Hepatocyte (in vitro differentiated cells): Measurements from ENCODE around the gene TIGD2. TPM values are rescaled to one million over a fixed set of nuclear protein-coding genes. Genes with fewer than 3 reads are reported as not detected.

Experiments
- DNase-seq: peaks from one replicate; pipeline ENCODE4 v3.0.0-alpha.2; 2016; ENCODE audit warnings: low spot score
- H2AFZ ChIP-seq: fragments of 200-600 bp; sonication (generic); 2 replicates; pipeline ENCODE4 v1.6.0; 2016; ENCODE audit warnings: antibody characterized with exemption, mild to moderate bottlenecking
- H3K27ac ChIP-seq: fragments of 200-600 bp; sonication (generic); 2 replicates; pipeline ENCODE4 v1.5.1; 2016; ENCODE audit warnings: mild to moderate bottlenecking
- H3K27me3 ChIP-seq: fragments of 200-600 bp; sonication (generic); 2 replicates; pipeline ENCODE4 v1.6.1; 2016
- H3K36me3 ChIP-seq: fragments of 200-600 bp; sonication (generic); replicated peaks from 2 replicates; pipeline ENCODE4 v1.5.1; 2016; ENCODE audit warnings: low read depth; ENCODE audit not compliant: insufficient read depth
- H3K4me1 ChIP-seq: fragments of 200-600 bp; sonication (generic); 2 replicates; pipeline ENCODE4 v1.5.1; 2016; ENCODE audit warnings: mild to moderate bottlenecking, moderate library complexity; ENCODE audit not compliant: insufficient read depth
- H3K4me2 ChIP-seq: fragments of 200-600 bp; sonication (generic); 2 replicates; pipeline ENCODE4 v1.6.0; 2016
- H3K4me3 ChIP-seq: fragments of 200-600 bp; sonication (generic); 2 replicates; pipeline ENCODE4 v1.5.1; 2016; ENCODE audit warnings: mild to moderate bottlenecking
- H3K79me2 ChIP-seq: fragments of 200-600 bp; sonication (generic); 2 replicates; pipeline ENCODE4 v1.6.0; 2017; ENCODE audit warnings: mild to moderate bottlenecking
- H3K9me2 ChIP-seq: fragments of 200-600 bp; sonication (generic); replicated peaks from 2 replicates; pipeline ENCODE4 v1.6.0; 2017; ENCODE audit warnings: mild to moderate bottlenecking; ENCODE audit not compliant: insufficient read depth
- H3K9me3 ChIP-seq: fragments of 200-600 bp; sonication (generic); 2 replicates; pipeline ENCODE4 v1.5.1; 2016; ENCODE audit warnings: low read depth, mild to moderate bottlenecking
- H4K20me1 ChIP-seq: fragments of 200-600 bp; sonication (generic); 2 replicates; pipeline ENCODE4 v1.6.0; 2016; ENCODE audit warnings: mild to moderate bottlenecking; ENCODE audit not compliant: insufficient read depth, poor library complexity, severe bottlenecking
- EZH2 ChIP-seq: fragments of 200-600 bp; sonication (generic); IDR thresholded peaks from 2 replicates; pipeline ENCODE4 v1.6.1; 2016; ENCODE audit warnings: antibody characterized with exemption, mild to moderate bottlenecking, borderline replicate concordance
- EZH2phosphoT487 ChIP-seq: fragments of 200-600 bp; sonication (generic); IDR thresholded peaks from one replicate; pipeline ENCODE4 v1.6.1; 2018; ENCODE audit warnings: antibody characterized with exemption, mild to moderate bottlenecking, low read depth, moderate library complexity; ENCODE audit not compliant: unreplicated experiment, severe bottlenecking
- WGBS: methylation state at CpG from one replicate; pipeline ENCODE4 v1.1.6; 2016; ENCODE audit warnings: low lambda C conversion rate; ENCODE audit errors: missing lambda C conversion rate; 5-methylcytosine and 5-hydroxymethylcytosine counted together
- polyA plus RNA-seq: library from polyadenylated mRNA; unstranded; fragments of >200 nt; fragmentation: Nextera tagmentation; extraction: Ambion mirVana; gene quantifications from 2 replicates; pipeline ENCODE4 v1.2.1, GENCODE V29; 2016
- total RNA-seq: library from RNA; depleted of rRNA; stranded (reverse); fragments of >200 nt; gene quantifications from 2 replicates; pipeline ENCODE4 v1.2.3, GENCODE V29; 2014
- TF ChIP-seq, protein P1 (sequence below): fragments of 200-600 bp; sonication (generic); IDR thresholded peaks from 2 replicates; pipeline ENCODE4 v1.5.1; 2016; ENCODE audit warnings: antibody characterized with exemption, mild to moderate bottlenecking; ENCODE audit not compliant: poor library complexity

TIGD2 gene
- 15.7 and 17.1 TPM in 2 replicates for total RNA-seq
- polyA plus RNA-seq = 10.0 and 10.3 TPM in 2 replicates

DNA sequence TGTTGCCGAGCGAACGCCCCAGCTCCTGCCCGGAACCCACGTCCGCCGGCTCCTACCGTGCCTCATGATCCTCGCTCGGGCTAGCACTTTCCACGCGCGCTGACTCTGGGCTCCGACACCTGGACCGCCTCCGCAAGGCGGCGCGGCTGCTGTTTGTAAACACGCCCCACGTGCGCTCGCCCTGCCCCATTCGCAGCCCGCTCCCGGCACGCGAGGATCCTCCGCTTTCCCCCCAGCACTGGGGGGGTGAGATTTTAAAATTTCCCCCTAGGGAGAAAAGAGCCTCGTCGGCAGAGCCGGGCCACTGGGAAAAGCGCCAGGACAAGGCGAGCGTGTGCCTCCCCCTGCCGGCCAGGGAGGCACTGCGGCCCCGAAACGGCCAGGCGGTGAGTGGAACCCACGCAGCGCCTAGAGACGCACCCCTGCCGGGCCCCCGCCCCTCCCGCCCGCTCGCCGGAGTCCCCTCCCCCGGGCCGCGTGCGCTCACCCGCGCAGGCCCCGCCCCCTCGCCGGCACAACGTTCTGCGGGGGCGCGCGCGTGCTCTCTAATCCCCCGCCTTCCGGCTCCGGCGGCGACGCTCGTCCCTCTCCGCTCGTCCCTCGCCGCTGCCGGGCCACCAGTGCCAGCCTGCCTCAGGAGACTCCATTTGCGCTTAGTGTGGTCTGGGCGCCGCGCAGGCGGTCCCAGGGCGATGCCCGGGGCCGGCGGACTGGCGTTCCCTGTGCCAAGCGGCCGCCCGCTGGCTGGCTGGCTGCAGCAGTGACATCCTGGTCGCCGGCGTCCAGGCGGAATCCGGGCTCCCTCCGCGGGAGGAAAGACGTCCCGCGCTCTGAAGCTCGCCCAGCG is at the start of gene TIGD2:
TIGD2 (plus strand) TSS at position 548 of the 847 bp plus-strand sequence. CDS start 1,442 bp downstream, outside the sequence.
- TF ChIP-seq, protein P1, sequence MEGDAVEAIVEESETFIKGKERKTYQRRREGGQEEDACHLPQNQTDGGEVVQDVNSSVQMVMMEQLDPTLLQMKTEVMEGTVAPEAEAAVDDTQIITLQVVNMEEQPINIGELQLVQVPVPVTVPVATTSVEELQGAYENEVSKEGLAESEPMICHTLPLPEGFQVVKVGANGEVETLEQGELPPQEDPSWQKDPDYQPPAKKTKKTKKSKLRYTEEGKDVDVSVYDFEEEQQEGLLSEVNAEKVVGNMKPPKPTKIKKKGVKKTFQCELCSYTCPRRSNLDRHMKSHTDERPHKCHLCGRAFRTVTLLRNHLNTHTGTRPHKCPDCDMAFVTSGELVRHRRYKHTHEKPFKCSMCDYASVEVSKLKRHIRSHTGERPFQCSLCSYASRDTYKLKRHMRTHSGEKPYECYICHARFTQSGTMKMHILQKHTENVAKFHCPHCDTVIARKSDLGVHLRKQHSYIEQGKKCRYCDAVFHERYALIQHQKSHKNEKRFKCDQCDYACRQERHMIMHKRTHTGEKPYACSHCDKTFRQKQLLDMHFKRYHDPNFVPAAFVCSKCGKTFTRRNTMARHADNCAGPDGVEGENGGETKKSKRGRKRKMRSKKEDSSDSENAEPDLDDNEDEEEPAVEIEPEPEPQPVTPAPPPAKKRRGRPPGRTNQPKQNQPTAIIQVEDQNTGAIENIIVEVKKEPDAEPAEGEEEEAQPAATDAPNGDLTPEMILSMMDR = peak; percentile 91
- TF ChIP-seq EZH2phosphoT487 = no peak
- peaks cover 8% of the 10 kb centered on the region for H3K4me1 ChIP-seq
- WGBS = 1% methylated on average over 83 of the region's 101 CpGs
- H2AFZ ChIP-seq = peak within 1 kb of the TSS; percentile 88
- H3K9me2 ChIP-seq = no peaks in the 10 kb centered on the region
- no peaks in the 10 kb centered on the region for H4K20me1 ChIP-seq
- H3K79me2 ChIP-seq = peaks cover 16% of the 10 kb centered on the region
- H3K4me3 ChIP-seq = peak within 1 kb of the TSS; percentile 93
- H3K27me3 ChIP-seq = no peaks in the 10 kb centered on the region
- H3K4me2 ChIP-seq = peak within 1 kb of the TSS; percentile 87
- H3K9me3 ChIP-seq = no peaks in the 10 kb centered on the region
- peak; percentile 97 for DNase-seq
- no peaks in the 10 kb centered on the region for H3K36me3 ChIP-seq
- peak within 1 kb of the TSS; percentile 95 for H3K27ac ChIP-seq

DNA sequence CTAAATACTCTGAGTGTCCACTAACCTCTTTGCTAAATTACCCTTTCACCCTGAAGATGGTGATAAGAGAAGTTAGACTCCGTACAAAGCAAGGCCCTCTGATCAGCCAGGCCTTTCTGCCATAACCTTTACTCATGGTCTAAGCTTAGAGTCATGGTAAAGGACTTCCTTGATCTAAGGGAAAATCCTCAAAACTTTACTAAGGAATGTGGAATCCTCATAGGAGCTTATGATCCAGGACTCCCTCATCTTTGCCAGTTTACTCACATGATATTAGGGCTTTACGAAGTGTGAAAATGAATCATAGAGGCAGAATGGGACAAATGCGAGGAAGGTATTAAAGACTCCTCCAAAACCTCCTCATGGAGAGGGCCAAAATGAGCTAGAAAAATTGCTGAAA is 46.5 kb upstream of the TIGD2 start:
- Histone ChIP-seq H2AFZ (no peak overlapping the region), H3K27me3 (no peaks in the 10 kb centered on the region), H4K20me1 (no peaks in the 10 kb centered on the region), H3K4me2 (no peak overlapping the region), H3K4me3 (no peak overlapping the region), H3K36me3 (no peaks in the 10 kb centered on the region), H3K27ac (no peak overlapping the region), H3K4me1 (no peaks in the 10 kb centered on the region), H3K79me2 (no peaks in the 10 kb centered on the region), H3K9me2 (no peaks in the 10 kb centered on the region), H3K9me3 (no peaks in the 10 kb centered on the region)
- DNase-seq = no peak
- no peak for TF ChIP-seq EZH2phosphoT487
- TF ChIP-seq, protein P1 = no peak
- WGBS = 89% methylated on average over 3 of the region's 3 CpGs

- Histone ChIP-seq H3K27ac (no peak overlapping the region), H3K27me3 (no peaks in the 10 kb centered on the region), H2AFZ (no peak overlapping the region), H3K4me3 (no peak overlapping the region), H3K79me2 (no peaks in the 10 kb centered on the region), H3K9me2 (no peaks in the 10 kb centered on the region), H4K20me1 (no peaks in the 10 kb centered on the region), H3K4me2 (no peak overlapping the region), H3K4me1 (no peaks in the 10 kb centered on the region), H3K9me3 (no peaks in the 10 kb centered on the region), H3K36me3 (no peaks in the 10 kb centered on the region)
- TF ChIP-seq, protein P1 = no peak
- no peak for TF ChIP-seq EZH2
- TF ChIP-seq EZH2phosphoT487 = no peak
- DNase-seq = no peak
Observed at GRCh38 chr4:89067417-89067816, 43.9 kb upstream of the TIGD2 start.
